Measurements from ENCODE around the gene FBXL16. TPM values are rescaled to one million over a fixed set of nuclear protein-coding genes. Genes with fewer than 3 reads are reported as not detected.

Gene FBXL16
- total and polyA plus RNA-seq, 2 experiments from 2014 or later, result 8.9 to 12.6 TPM

DNA sequence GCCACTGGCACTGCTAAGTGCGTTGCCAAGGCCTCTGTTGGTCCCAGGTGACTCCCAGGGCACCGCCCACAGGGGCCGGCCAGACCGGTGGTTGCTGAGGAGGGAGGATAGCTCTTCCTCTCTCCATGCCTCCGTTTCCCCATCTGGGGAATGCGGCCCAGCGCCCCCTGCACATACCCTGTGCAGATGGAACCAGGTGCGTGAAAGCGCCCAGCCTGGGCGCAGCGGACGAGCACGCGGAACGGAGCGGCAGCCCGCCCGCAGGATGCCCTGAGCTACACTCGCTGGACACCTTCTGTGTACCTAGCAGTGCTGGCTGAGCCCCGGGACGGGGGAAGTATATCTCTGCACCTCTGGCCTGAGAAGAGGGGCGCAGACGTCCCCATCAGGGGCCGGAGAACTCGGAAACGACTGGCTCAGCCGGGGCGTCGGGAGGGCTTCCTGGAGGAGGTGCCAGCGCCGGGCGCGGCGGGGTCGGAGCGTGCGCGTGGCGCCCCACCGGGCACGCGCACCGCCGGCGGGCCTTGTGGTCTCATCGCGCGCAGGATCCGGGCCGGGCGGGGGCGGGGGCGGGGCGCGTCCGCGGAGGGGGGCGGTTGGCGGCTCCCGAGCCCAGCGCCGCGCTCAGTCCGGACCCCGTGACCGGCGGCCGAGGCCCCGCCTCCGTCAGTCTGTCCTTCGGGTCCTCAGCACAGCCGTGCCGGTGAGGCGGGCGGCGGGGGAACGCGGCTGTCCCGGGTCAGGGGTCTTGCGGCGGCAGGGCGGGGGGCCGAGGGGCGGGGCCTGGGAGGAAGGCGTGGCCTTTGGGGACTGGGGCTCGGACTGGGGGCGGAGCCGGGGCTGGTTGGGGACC, 21.1 kb upstream of the FBXL16 start, which contains the start of the genes CCDC78 and HAGHL:
Gene CCDC78 (minus strand): TSS at position 6 of the 853 bp plus-strand sequence. CDS start 76 bp downstream, outside the sequence.
Gene HAGHL (plus strand): TSS at position 669 of the 853 bp plus-strand sequence. CDS start 404 bp downstream, outside the sequence.
- H3K4me3 Mint-ChIP-seq, result peak within 1 kb of the TSS; percentile 67
- H3K4me1 Mint-ChIP-seq, result no peaks in the 10 kb centered on the region
- no peaks in the 10 kb centered on the region for H3K36me3 Mint-ChIP-seq (ENCODE audit: low read depth)
- H3K4me3 ChIP-seq, result peak within 1 kb of the TSS; percentile 71
- peak; percentile 82 for DNase-seq (ENCODE audit: low spot score)
- no peak within 1 kb of the TSS for H3K27ac ChIP-seq (ENCODE audit: low read depth)
- H3K4me2 ChIP-seq, result peak within 1 kb of the TSS; percentile 87
- peaks cover 18% of the 10 kb centered on the region for H3K27me3 Mint-ChIP-seq (ENCODE audit: insufficient read depth, low read depth, poor library complexity)
- TF ChIP-seq POLR2AphosphoS5 (IDR thresholded peaks at IDR 0.05; ENCODE audit: low read depth), result peak; percentile 38
- TF ChIP-seq, protein P1, sequence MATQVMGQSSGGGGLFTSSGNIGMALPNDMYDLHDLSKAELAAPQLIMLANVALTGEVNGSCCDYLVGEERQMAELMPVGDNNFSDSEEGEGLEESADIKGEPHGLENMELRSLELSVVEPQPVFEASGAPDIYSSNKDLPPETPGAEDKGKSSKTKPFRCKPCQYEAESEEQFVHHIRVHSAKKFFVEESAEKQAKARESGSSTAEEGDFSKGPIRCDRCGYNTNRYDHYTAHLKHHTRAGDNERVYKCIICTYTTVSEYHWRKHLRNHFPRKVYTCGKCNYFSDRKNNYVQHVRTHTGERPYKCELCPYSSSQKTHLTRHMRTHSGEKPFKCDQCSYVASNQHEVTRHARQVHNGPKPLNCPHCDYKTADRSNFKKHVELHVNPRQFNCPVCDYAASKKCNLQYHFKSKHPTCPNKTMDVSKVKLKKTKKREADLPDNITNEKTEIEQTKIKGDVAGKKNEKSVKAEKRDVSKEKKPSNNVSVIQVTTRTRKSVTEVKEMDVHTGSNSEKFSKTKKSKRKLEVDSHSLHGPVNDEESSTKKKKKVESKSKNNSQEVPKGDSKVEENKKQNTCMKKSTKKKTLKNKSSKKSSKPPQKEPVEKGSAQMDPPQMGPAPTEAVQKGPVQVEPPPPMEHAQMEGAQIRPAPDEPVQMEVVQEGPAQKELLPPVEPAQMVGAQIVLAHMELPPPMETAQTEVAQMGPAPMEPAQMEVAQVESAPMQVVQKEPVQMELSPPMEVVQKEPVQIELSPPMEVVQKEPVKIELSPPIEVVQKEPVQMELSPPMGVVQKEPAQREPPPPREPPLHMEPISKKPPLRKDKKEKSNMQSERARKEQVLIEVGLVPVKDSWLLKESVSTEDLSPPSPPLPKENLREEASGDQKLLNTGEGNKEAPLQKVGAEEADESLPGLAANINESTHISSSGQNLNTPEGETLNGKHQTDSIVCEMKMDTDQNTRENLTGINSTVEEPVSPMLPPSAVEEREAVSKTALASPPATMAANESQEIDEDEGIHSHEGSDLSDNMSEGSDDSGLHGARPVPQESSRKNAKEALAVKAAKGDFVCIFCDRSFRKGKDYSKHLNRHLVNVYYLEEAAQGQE (IDR thresholded peaks at IDR 0.05; ENCODE audit: unreplicated experiment), result no peak
- TF ChIP-seq, protein P2, sequence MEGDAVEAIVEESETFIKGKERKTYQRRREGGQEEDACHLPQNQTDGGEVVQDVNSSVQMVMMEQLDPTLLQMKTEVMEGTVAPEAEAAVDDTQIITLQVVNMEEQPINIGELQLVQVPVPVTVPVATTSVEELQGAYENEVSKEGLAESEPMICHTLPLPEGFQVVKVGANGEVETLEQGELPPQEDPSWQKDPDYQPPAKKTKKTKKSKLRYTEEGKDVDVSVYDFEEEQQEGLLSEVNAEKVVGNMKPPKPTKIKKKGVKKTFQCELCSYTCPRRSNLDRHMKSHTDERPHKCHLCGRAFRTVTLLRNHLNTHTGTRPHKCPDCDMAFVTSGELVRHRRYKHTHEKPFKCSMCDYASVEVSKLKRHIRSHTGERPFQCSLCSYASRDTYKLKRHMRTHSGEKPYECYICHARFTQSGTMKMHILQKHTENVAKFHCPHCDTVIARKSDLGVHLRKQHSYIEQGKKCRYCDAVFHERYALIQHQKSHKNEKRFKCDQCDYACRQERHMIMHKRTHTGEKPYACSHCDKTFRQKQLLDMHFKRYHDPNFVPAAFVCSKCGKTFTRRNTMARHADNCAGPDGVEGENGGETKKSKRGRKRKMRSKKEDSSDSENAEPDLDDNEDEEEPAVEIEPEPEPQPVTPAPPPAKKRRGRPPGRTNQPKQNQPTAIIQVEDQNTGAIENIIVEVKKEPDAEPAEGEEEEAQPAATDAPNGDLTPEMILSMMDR (conservative IDR thresholded peaks at IDR 0.05; ENCODE audit: low read depth in 2 of 2), result peak in 1 of 2 experiments; percentile 6; a peak in 1 of 4 replicates
- H3K27me3 ChIP-seq (ENCODE audit: insufficient read depth), result peaks cover 14% of the 10 kb centered on the region; the same call in 1 of the 2 replicates
- no peaks in the 10 kb centered on the region for H3K36me3 ChIP-seq (ENCODE audit: insufficient read depth)
- no peaks in the 10 kb centered on the region for H3K9me2 ChIP-seq (ENCODE audit: insufficient read depth)
- peak within 1 kb of the TSS; percentile 80 for H2AFZ ChIP-seq
- H4K20me1 ChIP-seq (replicated peaks; ENCODE audit: insufficient read depth), result no peaks in the 10 kb centered on the region
- no peaks in the 10 kb centered on the region for H3K79me2 ChIP-seq (replicated peaks; ENCODE audit: insufficient read depth)
- H3K9me3 Mint-ChIP-seq, result no peaks in the 10 kb centered on the region
- no peak within 1 kb of the TSS for H3K27ac Mint-ChIP-seq
- no peaks in the 10 kb centered on the region for H3K4me1 ChIP-seq (ENCODE audit: insufficient read depth)
- ATAC-seq, result peak; percentile 21
- peaks cover 12% of the 10 kb centered on the region for H3F3A ChIP-seq (replicated peaks; ENCODE audit: low read depth)

- DNase-seq (ENCODE audit: low spot score), result no peak
- H3K27me3 Mint-ChIP-seq (ENCODE audit: insufficient read depth, low read depth, poor library complexity), result peaks cover 18% of the 10 kb centered on the region
- Histone ChIP-seq H3K27me3 (ENCODE audit: insufficient read depth) (peaks cover 14% of the 10 kb centered on the region; the same call in 1 of the 2 replicates), H3K27ac (ENCODE audit: low read depth) (no peak overlapping the region), H3K4me3 (peak overlapping the region; percentile 71), H2AFZ (peak overlapping the region; percentile 80; the same call in 1 of the 2 replicates), H4K20me1 (replicated peaks; ENCODE audit: insufficient read depth) (no peaks in the 10 kb centered on the region), H3K79me2 (replicated peaks; ENCODE audit: insufficient read depth) (no peaks in the 10 kb centered on the region), H3K36me3 (ENCODE audit: insufficient read depth) (no peaks in the 10 kb centered on the region), H3K4me1 (ENCODE audit: insufficient read depth) (no peaks in the 10 kb centered on the region), H3F3A (replicated peaks; ENCODE audit: low read depth) (peaks cover 12% of the 10 kb centered on the region), H3K9me2 (ENCODE audit: insufficient read depth) (no peaks in the 10 kb centered on the region), H3K4me2 (peak overlapping the region; percentile 87)
- H3K4me1 Mint-ChIP-seq, result no peaks in the 10 kb centered on the region
- H3K4me3 Mint-ChIP-seq, result peak overlapping the region; percentile 67; the same call in 1 of the 3 replicates
- H3K9me3 Mint-ChIP-seq, result no peaks in the 10 kb centered on the region
- H3K36me3 Mint-ChIP-seq (ENCODE audit: low read depth), result no peaks in the 10 kb centered on the region
- no peak overlapping the region for H3K27ac Mint-ChIP-seq
- no peak for ATAC-seq
- TF ChIP-seq EZH2 (IDR thresholded peaks at IDR 0.05; ENCODE audit: low read depth, unreplicated experiment) (no peak), NANOG (IDR thresholded peaks at IDR 0.05; ENCODE audit: borderline replicate concordance) (no peak), CREB1 (CRISPR knock-in tag; IDR thresholded peaks at IDR 0.05; ENCODE audit: low read depth) (no peak), JUNB (IDR thresholded peaks at IDR 0.05; ENCODE audit: unreplicated experiment) (no peak), ZNF331 (CRISPR knock-in tag; IDR thresholded peaks at IDR 0.05; ENCODE audit: low read depth) (no peak), STAT1 (IDR thresholded peaks at IDR 0.05; ENCODE audit: unreplicated experiment) (no peak), POLR2AphosphoS5 (IDR thresholded peaks at IDR 0.05; ENCODE audit: low read depth) (no peak)
- TF ChIP-seq, protein P3, sequence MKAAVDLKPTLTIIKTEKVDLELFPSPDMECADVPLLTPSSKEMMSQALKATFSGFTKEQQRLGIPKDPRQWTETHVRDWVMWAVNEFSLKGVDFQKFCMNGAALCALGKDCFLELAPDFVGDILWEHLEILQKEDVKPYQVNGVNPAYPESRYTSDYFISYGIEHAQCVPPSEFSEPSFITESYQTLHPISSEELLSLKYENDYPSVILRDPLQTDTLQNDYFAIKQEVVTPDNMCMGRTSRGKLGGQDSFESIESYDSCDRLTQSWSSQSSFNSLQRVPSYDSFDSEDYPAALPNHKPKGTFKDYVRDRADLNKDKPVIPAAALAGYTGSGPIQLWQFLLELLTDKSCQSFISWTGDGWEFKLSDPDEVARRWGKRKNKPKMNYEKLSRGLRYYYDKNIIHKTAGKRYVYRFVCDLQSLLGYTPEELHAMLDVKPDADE (IDR thresholded peaks at IDR 0.05), result no peak
- TF ChIP-seq, protein P1 (IDR thresholded peaks at IDR 0.05; ENCODE audit: unreplicated experiment), result no peak
These were observed 20.5 kb upstream of the FBXL16 start for GRCh38 chr16:726188-726437.

Data from GM23338 (cell line).